ENCODE measurements around the gene PCCA.

The PCCA gene

DNA sequence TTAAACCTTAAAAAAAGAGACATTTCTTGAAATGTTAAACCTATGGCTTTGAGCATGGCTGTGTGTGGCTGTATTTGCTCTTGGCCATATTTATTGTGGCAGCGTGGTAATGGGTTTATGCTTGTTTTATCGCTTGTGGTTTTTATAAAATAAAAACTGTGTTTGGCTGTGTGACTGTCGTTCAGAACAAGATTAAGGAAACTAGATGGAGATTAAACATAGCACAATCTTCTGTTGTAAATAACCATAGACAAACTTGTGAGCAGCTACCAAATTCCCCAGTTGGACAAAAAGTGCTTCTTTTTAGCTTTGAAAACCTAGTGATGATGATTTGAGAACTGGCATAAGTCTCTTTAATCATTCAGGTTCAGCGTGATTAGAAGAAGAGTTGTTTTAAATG lies 308.7 kb downstream of the PCCA start:
- Histone ChIP-seq H3K27me3 (ENCODE audit: insufficient read depth, low read depth, severe bottlenecking) (no peaks in the 10 kb centered on the region), H3K27ac (no peak overlapping the region), H3K36me3 (no peaks in the 10 kb centered on the region; the same call in 1 of the 2 replicates), H3K9me3 (ENCODE audit: severe bottlenecking) (no peaks in the 10 kb centered on the region), H3K4me3 (ENCODE audit: low read depth, low read length) (no peak overlapping the region)
- TF ChIP-seq, protein P1, sequence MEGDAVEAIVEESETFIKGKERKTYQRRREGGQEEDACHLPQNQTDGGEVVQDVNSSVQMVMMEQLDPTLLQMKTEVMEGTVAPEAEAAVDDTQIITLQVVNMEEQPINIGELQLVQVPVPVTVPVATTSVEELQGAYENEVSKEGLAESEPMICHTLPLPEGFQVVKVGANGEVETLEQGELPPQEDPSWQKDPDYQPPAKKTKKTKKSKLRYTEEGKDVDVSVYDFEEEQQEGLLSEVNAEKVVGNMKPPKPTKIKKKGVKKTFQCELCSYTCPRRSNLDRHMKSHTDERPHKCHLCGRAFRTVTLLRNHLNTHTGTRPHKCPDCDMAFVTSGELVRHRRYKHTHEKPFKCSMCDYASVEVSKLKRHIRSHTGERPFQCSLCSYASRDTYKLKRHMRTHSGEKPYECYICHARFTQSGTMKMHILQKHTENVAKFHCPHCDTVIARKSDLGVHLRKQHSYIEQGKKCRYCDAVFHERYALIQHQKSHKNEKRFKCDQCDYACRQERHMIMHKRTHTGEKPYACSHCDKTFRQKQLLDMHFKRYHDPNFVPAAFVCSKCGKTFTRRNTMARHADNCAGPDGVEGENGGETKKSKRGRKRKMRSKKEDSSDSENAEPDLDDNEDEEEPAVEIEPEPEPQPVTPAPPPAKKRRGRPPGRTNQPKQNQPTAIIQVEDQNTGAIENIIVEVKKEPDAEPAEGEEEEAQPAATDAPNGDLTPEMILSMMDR (IDR thresholded peaks at IDR 0.05; ENCODE audit: low read depth, low read length): no peak
- DNase-seq: no peak

DNA sequence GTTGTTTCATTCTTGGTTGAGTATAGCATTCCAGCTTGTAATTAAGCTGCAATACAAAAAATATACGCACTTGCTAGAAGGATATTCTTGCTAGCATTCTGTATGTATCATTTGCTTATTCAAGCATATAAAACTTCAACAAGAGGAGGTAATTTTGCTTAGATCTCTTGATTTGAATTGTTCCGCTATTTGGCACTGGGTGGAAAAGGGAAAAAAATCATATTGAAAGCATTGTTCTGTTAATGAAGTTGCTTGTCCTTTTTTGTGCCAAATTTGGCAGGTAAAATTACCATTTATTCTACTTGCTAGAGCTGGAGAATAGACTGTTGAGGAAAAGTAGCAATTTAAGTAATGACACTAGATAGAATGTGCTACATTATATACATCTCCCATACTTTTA lies 309.5 kb downstream of the PCCA start:
- H3K4me3 ChIP-seq (ENCODE audit: low read depth, low read length): no peak overlapping the region
- no peaks in the 10 kb centered on the region for H3K9me3 ChIP-seq (ENCODE audit: severe bottlenecking)
- no peaks in the 10 kb centered on the region for H3K27me3 ChIP-seq (ENCODE audit: insufficient read depth, low read depth, severe bottlenecking)
- H3K27ac ChIP-seq: no peak overlapping the region
- TF ChIP-seq, protein P1 (IDR thresholded peaks at IDR 0.05; ENCODE audit: low read depth, low read length): no peak
- no peak for DNase-seq
- H3K36me3 ChIP-seq: no peaks in the 10 kb centered on the region

DNA sequence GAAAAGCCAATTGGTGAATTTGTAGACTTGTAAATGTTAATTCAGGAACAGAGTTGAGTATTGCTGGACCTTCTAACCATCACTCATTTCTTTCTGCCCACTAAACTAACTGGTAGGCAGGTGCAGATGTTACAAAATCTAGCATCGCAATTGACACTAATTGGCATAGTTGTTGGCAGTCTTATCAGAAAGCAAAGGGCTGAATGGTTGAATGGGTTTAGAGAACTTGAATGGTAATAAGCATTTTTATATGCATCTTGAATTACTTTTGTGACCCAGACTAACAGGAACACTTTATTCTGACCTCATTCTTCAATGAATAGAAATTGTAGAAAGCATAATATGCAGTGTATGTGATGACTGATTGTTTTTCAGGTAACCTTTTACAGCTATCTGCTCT lies 310.6 kb downstream of the PCCA start:
- H3K27ac ChIP-seq: no peak overlapping the region

DNA sequence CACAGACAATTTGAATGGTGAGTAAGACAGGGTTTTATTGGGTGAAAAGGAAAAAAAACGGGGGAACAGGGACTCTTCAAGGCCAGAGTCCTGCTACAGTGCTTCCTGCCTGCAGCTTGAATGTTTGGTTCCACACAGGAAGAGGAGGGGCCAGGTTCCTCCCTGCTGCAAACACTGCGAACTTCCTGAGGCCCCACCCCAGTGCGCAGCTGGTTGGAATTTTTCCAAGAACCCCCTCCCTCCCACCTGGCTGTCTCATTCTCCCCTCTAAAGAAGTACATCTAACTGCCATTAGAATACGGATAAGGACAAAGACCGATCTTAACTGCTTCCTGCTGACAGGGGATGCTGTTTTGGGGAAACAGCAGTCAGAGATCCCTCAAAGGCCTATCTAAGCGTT lies 314.8 kb downstream of the PCCA start:
- H3K9me3 ChIP-seq (ENCODE audit: severe bottlenecking): peaks cover 7% of the 10 kb centered on the region
- TF ChIP-seq, protein P1 (IDR thresholded peaks at IDR 0.05; ENCODE audit: low read depth, low read length): no peak
- no peak overlapping the region for H3K27ac ChIP-seq
- no peaks in the 10 kb centered on the region for H3K27me3 ChIP-seq (ENCODE audit: insufficient read depth, low read depth, severe bottlenecking)
- H3K4me3 ChIP-seq (ENCODE audit: low read depth, low read length): no peak overlapping the region
- DNase-seq: no peak
- no peaks in the 10 kb centered on the region for H3K36me3 ChIP-seq

More for the DNA sequence above, 310.6 kb downstream of the PCCA start:
- Histone ChIP-seq H3K4me3 (ENCODE audit: low read depth, low read length) (no peak overlapping the region), H3K9me3 (ENCODE audit: severe bottlenecking) (no peaks in the 10 kb centered on the region), H3K36me3 (no peaks in the 10 kb centered on the region), H3K27me3 (ENCODE audit: insufficient read depth, low read depth, severe bottlenecking) (no peaks in the 10 kb centered on the region)
- DNase-seq: no peak
- TF ChIP-seq, protein P1 (IDR thresholded peaks at IDR 0.05; ENCODE audit: low read depth, low read length): no peak

DNA sequence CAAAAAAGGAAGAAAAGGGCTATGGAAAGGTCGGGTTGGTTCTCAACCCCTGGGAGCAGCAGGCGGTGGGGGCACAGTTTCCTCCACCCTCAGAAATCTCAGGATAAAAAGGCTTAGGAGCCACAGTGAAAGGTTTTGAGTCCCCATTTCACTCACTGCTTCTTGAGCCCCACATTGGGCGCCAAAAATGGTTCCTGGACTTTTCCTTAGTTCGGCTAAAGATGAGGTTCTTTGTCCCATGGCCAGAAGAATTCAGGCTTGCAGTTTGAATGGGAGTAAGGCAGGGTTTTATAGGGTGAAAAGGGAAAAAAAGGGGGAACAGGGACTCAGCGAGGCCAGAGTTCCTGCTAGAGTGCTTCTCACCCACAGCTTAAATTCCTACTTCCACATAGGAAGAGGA lies 320.2 kb downstream of the PCCA start:
- no peak overlapping the region for H3K27ac ChIP-seq
- H3K27me3 ChIP-seq (ENCODE audit: insufficient read depth, low read depth, severe bottlenecking): no peaks in the 10 kb centered on the region
- DNase-seq: no peak
- no peaks in the 10 kb centered on the region for H3K36me3 ChIP-seq
- TF ChIP-seq, protein P1 (IDR thresholded peaks at IDR 0.05; ENCODE audit: low read depth, low read length): no peak
- H3K9me3 ChIP-seq (ENCODE audit: severe bottlenecking): peaks cover 19% of the 10 kb centered on the region
- no peak overlapping the region for H3K4me3 ChIP-seq (ENCODE audit: low read depth, low read length)

DNA sequence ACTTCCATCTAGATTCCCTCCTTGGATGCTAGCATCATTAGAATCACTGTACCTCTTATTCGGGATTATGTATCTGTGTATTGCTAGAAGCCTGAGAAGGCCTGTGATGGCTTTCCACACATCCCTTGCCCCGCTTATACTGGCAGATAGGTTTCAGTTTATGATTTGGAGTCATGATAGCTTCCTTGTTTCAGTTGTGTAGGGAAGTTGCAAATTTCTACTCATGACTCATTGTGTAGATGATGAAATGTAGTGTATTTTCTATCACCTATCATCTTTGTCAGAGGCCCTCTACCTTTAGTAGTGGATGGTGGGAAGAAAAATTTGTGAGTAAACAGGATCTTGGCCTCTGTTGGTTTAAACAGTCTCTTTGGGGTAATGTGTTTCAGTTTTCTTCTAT lies 334.5 kb downstream of the PCCA start:
- H3K27ac ChIP-seq: no peak overlapping the region
- no peak for DNase-seq
- no peaks in the 10 kb centered on the region for H3K9me3 ChIP-seq (ENCODE audit: severe bottlenecking)
- no peak overlapping the region for H3K4me3 ChIP-seq (ENCODE audit: low read depth, low read length)
- TF ChIP-seq, protein P1 (IDR thresholded peaks at IDR 0.05; ENCODE audit: low read depth, low read length): no peak
- no peaks in the 10 kb centered on the region for H3K27me3 ChIP-seq (ENCODE audit: insufficient read depth, low read depth, severe bottlenecking)
- no peaks in the 10 kb centered on the region; the same call in none of the 2 replicates for H3K36me3 ChIP-seq
